Astrocyte of the spinal cord (primary cell): Measurements from ENCODE around the gene SRGAP1.

Source experiments
- DNase-seq: peaks from one replicate; pipeline ENCODE4 v3.0.0; 2011; ENCODE audit warnings: low read depth, low spot score
- H3K4me3 ChIP-seq: 2 replicates; pipeline ENCODE4 v1.5.1; 2011; ENCODE audit warnings: low read depth, mild to moderate bottlenecking, low read length, moderate library complexity
- CTCF ChIP-seq: IDR thresholded peaks from 2 replicates; pipeline ENCODE4 v1.5.1; 2012; ENCODE audit warnings: low read depth, mild to moderate bottlenecking, low read length, inconsistent platforms
- in situ Hi-C: cut with HindIII; loops from 2 replicates; pipeline ENCODE4 v1.10.0; 2017; ENCODE audit warnings: low sequenced_read_pairs

SRGAP1 gene

GRCh38 chr12:63907561-63907960 lies 63.1 kb downstream of the SRGAP1 start:
- TF ChIP-seq CTCF, result no peak
- DNase-seq, result no peak
- in situ Hi-C loops, result no loop called here
- H3K4me3 ChIP-seq, result no peak overlapping the region

- DNase-seq, result no peak
- no peak overlapping the region for H3K4me3 ChIP-seq
- in situ Hi-C loops, result no loop called here
- TF ChIP-seq CTCF, result no peak
Measured at GRCh38 chr12:63909746-63910145, 65.2 kb downstream of the SRGAP1 start.

- H3K4me3 ChIP-seq, result no peak overlapping the region
- in situ Hi-C loops, result no loop called here
- DNase-seq, result no peak
- TF ChIP-seq CTCF, result no peak
Measured at GRCh38 chr12:63911341-63911740, 66.8 kb downstream of the SRGAP1 start.

GRCh38 chr12:63912651-63913050 lies 68.2 kb downstream of the SRGAP1 start:
- no peak for DNase-seq
- H3K4me3 ChIP-seq, result no peak overlapping the region
- no peak for TF ChIP-seq CTCF
- in situ Hi-C loops, result no loop called here

- DNase-seq, result no peak
- in situ Hi-C loops, result no loop called here
- TF ChIP-seq CTCF, result no peak
- H3K4me3 ChIP-seq, result no peak overlapping the region
Measured at GRCh38 chr12:63913929-63914328, 69.4 kb downstream of the SRGAP1 start.

- peak; percentile 72 for DNase-seq
- in situ Hi-C loops, result no loop called here
- H3K4me3 ChIP-seq, result no peak overlapping the region
- no peak for TF ChIP-seq CTCF
Measured at GRCh38 chr12:63915105-63915800, 70.8 kb downstream of the SRGAP1 start.
